ENCODE measurements around the gene ZNF385C.

ZNF385C gene

GRCh38 chr17:42107124-42107523 is 8.9 kb upstream of the ZNF385C start:
- no peak for DNase-seq

GRCh38 chr17:42106009-42106408 is 7.7 kb upstream of the ZNF385C start:
- no peak for DNase-seq

GRCh38 chr17:42104264-42104663 is 6.0 kb upstream of the ZNF385C start:
- no peak for DNase-seq

- no peak for DNase-seq
Measured at GRCh38 chr17:42103221-42103954, 5.1 kb upstream of the ZNF385C start.

GRCh38 chr17:42101513-42102292 is 3.4 kb upstream of the ZNF385C start:
- peak; percentile 52 for DNase-seq

GRCh38 chr17:42098730-42099399 is 592 bp upstream of the ZNF385C start:
- no peak for DNase-seq

- no peak for DNase-seq
Measured at GRCh38 chr17:42096360-42097111, 1.7 kb downstream of the ZNF385C start.

GRCh38 chr17:42094375-42095069 is 3.8 kb downstream of the ZNF385C start:
- DNase-seq, result no peak

- no peak for DNase-seq
Measured at GRCh38 chr17:42092939-42093338, 5.3 kb downstream of the ZNF385C start.

GRCh38 chr17:42090964-42091790 is 7.1 kb downstream of the ZNF385C start:
- DNase-seq, result no peak

- DNase-seq, result no peak
Measured at GRCh38 chr17:42088736-42089135, 9.5 kb downstream of the ZNF385C start.

- DNase-seq, result no peak
Measured at GRCh38 chr17:42087736-42088705, 10.3 kb downstream of the ZNF385C start.

- DNase-seq, result no peak
Measured at GRCh38 chr17:42087042-42087701, 11.1 kb downstream of the ZNF385C start.

GRCh38 chr17:42081516-42082129 is 16.6 kb downstream of the ZNF385C start:
- no peak for DNase-seq

- no peak for DNase-seq
Measured at GRCh38 chr17:42079541-42079940, 18.7 kb downstream of the ZNF385C start.

- DNase-seq, result no peak
Measured at GRCh38 chr17:42078396-42079043, 19.8 kb downstream of the ZNF385C start.

- DNase-seq, result no peak
Measured at GRCh38 chr17:42077755-42078154, 20.5 kb downstream of the ZNF385C start.

- no peak for DNase-seq
Measured at GRCh38 chr17:42076797-42077559, 21.3 kb downstream of the ZNF385C start.

Data from KG1 (cell line).